Left lobe of liver (tissue), 2 donors: ENCODE results near the gene BRAT1. TPM values are rescaled to one million over a fixed set of nuclear protein-coding genes. Genes with fewer than 3 reads are reported as not detected.
A peak's percentile ranks its signal among the peaks of the same experiment; 100 is the strongest.

Experiments
- ATAC-seq: fragments of 200-7000 bp; cut with Tn5 transposase; one replicate; pipeline ENCODE4 v1.9.1; 2020; ENCODE audit warnings: mild to moderate bottlenecking, moderate library complexity
- DNase-seq: peaks from one replicate; pipeline ENCODE4 v3.0.0-alpha.2; 2020; ENCODE audit warnings: low spot score
- total RNA-seq: library from RNA; stranded (reverse); gene quantifications from one replicate; pipeline ENCODE4 v1.2.1, GENCODE V29; 2021
- donor health status: DM: no; HTN: no; CAD: no; lungs with moderate emphysema.
- donor health status: DM: no; HTN: yes; CAD: no.

BRAT1 gene
- total RNA-seq, 1 donor from 2014 or later: 15.6 TPM

GRCh38 chr7:2514473-2515423 lies 40.6 kb downstream of the BRAT1 start:
- no peak for ATAC-seq
- no peak for DNase-seq

- no peak for DNase-seq
Observed at GRCh38 chr7:2513702-2514101, 41.6 kb downstream of the BRAT1 start.

GRCh38 chr7:2512713-2513112 lies 42.6 kb downstream of the BRAT1 start:
- ATAC-seq (no peak), DNase-seq (no peak)

More at GRCh38 chr7:2513702-2514101, 41.6 kb downstream of the BRAT1 start:
- ATAC-seq: no peak

- DNase-seq: no peak
- ATAC-seq: peak; percentile 6
Observed at GRCh38 chr7:2512179-2512661, 43.1 kb downstream of the BRAT1 start.

GRCh38 chr7:2511769-2512168 lies 43.6 kb downstream of the BRAT1 start:
- peak; percentile 7 for ATAC-seq
- no peak for DNase-seq

GRCh38 chr7:2510909-2511768 lies 44.2 kb downstream of the BRAT1 start:
- peak; percentile 34 for ATAC-seq

GRCh38 chr7:2510130-2510776 lies 45.1 kb downstream of the BRAT1 start:
- no peak for ATAC-seq
- no peak for DNase-seq

More at GRCh38 chr7:2510909-2511768, 44.2 kb downstream of the BRAT1 start:
- no peak for DNase-seq

- ATAC-seq (no peak), DNase-seq (no peak)
Observed at GRCh38 chr7:2509298-2509906, 45.9 kb downstream of the BRAT1 start.

- DNase-seq (no peak), ATAC-seq (peak; percentile 29)
Observed at GRCh38 chr7:2508327-2509215, 46.8 kb downstream of the BRAT1 start.

GRCh38 chr7:2507917-2508306 lies 47.4 kb downstream of the BRAT1 start:
- no peak for DNase-seq
- no peak for ATAC-seq

- no peak for DNase-seq
Observed at GRCh38 chr7:2507208-2507916, 48.0 kb downstream of the BRAT1 start.

GRCh38 chr7:2505401-2505800 lies 49.9 kb downstream of the BRAT1 start:
- ATAC-seq (no peak), DNase-seq (no peak)

More at GRCh38 chr7:2507208-2507916, 48.0 kb downstream of the BRAT1 start:
- no peak for ATAC-seq

GRCh38 chr7:2504889-2505375 lies 50.4 kb downstream of the BRAT1 start:
- DNase-seq (no peak), ATAC-seq (no peak)

GRCh38 chr7:2504128-2504888 lies 51.0 kb downstream of the BRAT1 start:
- no peak for ATAC-seq
- DNase-seq: no peak

- no peak for ATAC-seq
- DNase-seq: no peak
Observed at GRCh38 chr7:2503056-2503941, 52.0 kb downstream of the BRAT1 start.

- ATAC-seq (no peak), DNase-seq (no peak)
Observed at GRCh38 chr7:2502647-2502966, 52.7 kb downstream of the BRAT1 start.
